Keratinocyte (primary cell): ENCODE results near the gene TMEM45B. TPM values are rescaled to one million over a fixed set of nuclear protein-coding genes. Genes with fewer than 3 reads are reported as not detected.
"Not testable (repeated sequence)": the region's sequence is repeated elsewhere in the genome, so short reads cannot be mapped to it uniquely, and the experiment has no call there.

ENCODE experiments used
- DNase-seq: peaks from one replicate; pipeline ENCODE4 v3.0.0-alpha.2; 2011; ENCODE audit warnings: low read depth, missing footprints, low spot score
- FAIRE-seq: peaks from 2 replicates; lab custom pipeline; 2011; peaks lifted over from hg19 to GRCh38; lab: Jason Lieb, UNC
- H2AFZ ChIP-seq: 2 replicates; pipeline ENCODE4 v1.6.0; 2012; ENCODE audit warnings: low read length, control low read depth, inconsistent platforms; ENCODE audit not compliant: control insufficient read depth
- H3K27ac ChIP-seq: 2 replicates; pipeline ENCODE4 v1.5.1; 2011; ENCODE audit warnings: low read length; ENCODE audit not compliant: control insufficient read depth, insufficient read depth
- H3K27me3 ChIP-seq: 3 replicates; pipeline ENCODE4 v1.6.0; 2011; ENCODE audit warnings: low read length; ENCODE audit not compliant: control insufficient read depth, insufficient read depth; ENCODE audit errors: extremely low read depth
- H3K36me3 ChIP-seq, 2 experiments: 2 replicates in 1 of 2; 3 replicates in 1 of 2; pipeline ENCODE4 v1.5.1; 2011; ENCODE audit warnings: low read length in 2 of 2, mild to moderate bottlenecking in 1 of 2; ENCODE audit not compliant: control insufficient read depth in 2 of 2, insufficient read depth in 2 of 2; ENCODE audit errors: extremely low read depth in 1 of 2
- H3K4me1 ChIP-seq: 3 replicates; pipeline ENCODE4 v1.5.1; 2011; ENCODE audit warnings: low read length; ENCODE audit not compliant: control insufficient read depth, insufficient read depth; ENCODE audit errors: extremely low read depth
- H3K4me2 ChIP-seq: 3 replicates; pipeline ENCODE4 v1.6.0; 2011; ENCODE audit warnings: low read depth, low read length; ENCODE audit not compliant: control insufficient read depth, insufficient read depth; ENCODE audit errors: extremely low read depth
- H3K4me3 ChIP-seq, 3 experiments: fragments of 200-600 bp in 1 of 3; sonication (generic) in 1 of 3; 2 replicates in 2 of 3; 3 replicates in 1 of 3; pipeline ENCODE4 v1.5.1; 2011 to 2016; ENCODE audit warnings: low read length in 3 of 3, mild to moderate bottlenecking in 3 of 3, control low read depth in 2 of 3, inconsistent platforms in 1 of 3, low read depth in 1 of 3, mixed read lengths in 1 of 3, mixed run types in 1 of 3, moderate library complexity in 1 of 3; ENCODE audit not compliant: control insufficient read depth in 2 of 3, insufficient read depth in 2 of 3; ENCODE audit errors: extremely low read depth in 1 of 3
- H3K79me2 ChIP-seq: 2 replicates; pipeline ENCODE4 v1.6.0; 2012; ENCODE audit warnings: low read length; ENCODE audit not compliant: control insufficient read depth, insufficient read depth
- H3K9ac ChIP-seq: 3 replicates; pipeline ENCODE4 v1.6.0; 2011; ENCODE audit warnings: low read length; ENCODE audit not compliant: control insufficient read depth, insufficient read depth; ENCODE audit errors: extremely low read depth
- H3K9me1 ChIP-seq: 3 replicates; pipeline ENCODE4 v1.6.0; 2011; ENCODE audit warnings: low read length; ENCODE audit not compliant: control insufficient read depth, insufficient read depth; ENCODE audit errors: extremely low read depth
- H3K9me3 ChIP-seq: 2 replicates; pipeline ENCODE4 v1.5.1; 2012; ENCODE audit warnings: low read depth, low read length; ENCODE audit not compliant: control insufficient read depth
- H4K20me1 ChIP-seq: 3 replicates; pipeline ENCODE4 v1.6.0; 2011; ENCODE audit warnings: low read length; ENCODE audit not compliant: control insufficient read depth, insufficient read depth; ENCODE audit errors: extremely low read depth
- EZH2 ChIP-seq: IDR thresholded peaks from one replicate; pipeline ENCODE4 v1.6.1; 2012; ENCODE audit warnings: inconsistent platforms, mild to moderate bottlenecking, low read length, moderate library complexity
- dilution Hi-C: fragments of 300-500 bp; cut with MboI; formaldehyde crosslinking; loops from one replicate; pipeline ENCODE4 v1.7.0; 2020; ENCODE audit warnings: low sequenced_read_pairs; ENCODE audit not compliant: extremely low pct_ligation_motif_present
- polyA plus RNA-seq, 5 experiments: library from polyadenylated mRNA; depleted of rRNA in 3 of 5; stranded (reverse) in 3 of 5; stranded (forward) in 1 of 5; unstranded in 1 of 5; fragments of >200 nt; gene quantifications; 1 replicate in 1 of 5; 2 replicates in 3 of 5; 3 replicates in 1 of 5; pipeline versions ENCODE4 v1.2.1 to v1.2.3, GENCODE V29; 2011 to 2012; ENCODE audit warnings: missing spikeins in 2 of 5, low read depth in 1 of 5, low replicate concordance in 1 of 5
- TF ChIP-seq, protein P1 (sequence below), 3 experiments: IDR thresholded peaks in 1 of 3; conservative IDR thresholded peaks in 1 of 3; optimal IDR thresholded peaks in 1 of 3; 2 replicates in 2 of 3; 3 replicates in 1 of 3; pipeline versions ENCODE3 to v1.5.1; 2011; ENCODE audit warnings: low read length in 3 of 3, mild to moderate bottlenecking in 3 of 3, moderate library complexity in 2 of 3, control low read depth in 1 of 3, inconsistent platforms in 1 of 3; ENCODE audit not compliant: insufficient read depth in 2 of 3; ENCODE audit errors: extremely low read depth in 1 of 3

TMEM45B gene
- polyA plus RNA-seq, 1 donor (not counting 4 experiments of a cell fraction or from before 2014, with no cell fraction given), result 2.6 TPM

DNA sequence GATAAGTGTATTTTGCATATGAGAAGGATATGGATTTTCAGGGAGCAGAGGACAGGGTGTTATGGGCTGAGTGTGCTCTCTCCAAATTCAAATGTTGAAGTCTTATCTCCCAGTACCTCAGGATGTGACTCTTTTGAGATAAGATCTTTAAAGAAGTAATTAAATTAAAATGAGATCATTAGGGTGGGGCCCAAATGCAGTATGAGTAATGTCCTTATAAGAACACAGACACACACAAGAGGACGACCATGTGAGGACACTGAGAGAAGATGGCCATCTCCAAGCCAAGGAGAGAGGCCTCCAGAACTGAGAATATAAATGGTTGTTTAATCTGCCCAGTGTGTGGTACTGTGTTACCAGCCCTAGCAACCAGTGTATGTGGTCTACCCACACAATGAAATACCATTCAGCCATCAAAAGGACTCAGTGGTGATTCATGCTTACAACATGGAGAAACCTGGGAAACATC is 20.8 kb downstream of the TMEM45B start:
- H3K9me3 ChIP-seq, H4K20me1 ChIP-seq, DNase-seq, H3K9me1 ChIP-seq, H3K27me3 ChIP-seq, H3K36me3 ChIP-seq, dilution Hi-C loops, H3K79me2 ChIP-seq, H3K4me3 ChIP-seq, H3K4me2 ChIP-seq: not testable (repeated sequence)
- Histone ChIP-seq H2AFZ (peak overlapping the region; percentile 84), H3K4me1 (peaks cover 19% of the 10 kb centered on the region), H3K27ac (peak overlapping the region; percentile 95), H3K9ac (peak overlapping the region; percentile 54)
- FAIRE-seq, result peak; percentile 93

- peaks cover 17% of the 10 kb centered on the region for H3K4me1 ChIP-seq
- H3K79me2 ChIP-seq, result no peaks in the 10 kb centered on the region
- FAIRE-seq (no peak), DNase-seq (no peak)
- no peaks in the 10 kb centered on the region for H3K9me1 ChIP-seq
- no peaks in the 10 kb centered on the region for H4K20me1 ChIP-seq
- peak overlapping the region; percentile 95 for H3K27ac ChIP-seq
- no peaks in the 10 kb centered on the region for H3K9me3 ChIP-seq
- H3K4me2 ChIP-seq, result peak overlapping the region; percentile 27
- TF ChIP-seq EZH2, result no peak
- TF ChIP-seq, protein P1, sequence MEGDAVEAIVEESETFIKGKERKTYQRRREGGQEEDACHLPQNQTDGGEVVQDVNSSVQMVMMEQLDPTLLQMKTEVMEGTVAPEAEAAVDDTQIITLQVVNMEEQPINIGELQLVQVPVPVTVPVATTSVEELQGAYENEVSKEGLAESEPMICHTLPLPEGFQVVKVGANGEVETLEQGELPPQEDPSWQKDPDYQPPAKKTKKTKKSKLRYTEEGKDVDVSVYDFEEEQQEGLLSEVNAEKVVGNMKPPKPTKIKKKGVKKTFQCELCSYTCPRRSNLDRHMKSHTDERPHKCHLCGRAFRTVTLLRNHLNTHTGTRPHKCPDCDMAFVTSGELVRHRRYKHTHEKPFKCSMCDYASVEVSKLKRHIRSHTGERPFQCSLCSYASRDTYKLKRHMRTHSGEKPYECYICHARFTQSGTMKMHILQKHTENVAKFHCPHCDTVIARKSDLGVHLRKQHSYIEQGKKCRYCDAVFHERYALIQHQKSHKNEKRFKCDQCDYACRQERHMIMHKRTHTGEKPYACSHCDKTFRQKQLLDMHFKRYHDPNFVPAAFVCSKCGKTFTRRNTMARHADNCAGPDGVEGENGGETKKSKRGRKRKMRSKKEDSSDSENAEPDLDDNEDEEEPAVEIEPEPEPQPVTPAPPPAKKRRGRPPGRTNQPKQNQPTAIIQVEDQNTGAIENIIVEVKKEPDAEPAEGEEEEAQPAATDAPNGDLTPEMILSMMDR (optimal IDR thresholded peaks at IDR 0.05 in 1 of 3, IDR thresholded peaks at IDR 0.05 in 1 of 3, conservative IDR thresholded peaks at IDR 0.05 in 1 of 3; ENCODE audit: extremely low read depth in 1 of 3, insufficient read depth in 2 of 3, low read length in 3 of 3), result no peak
- H3K36me3 ChIP-seq, result no peaks in the 10 kb centered on the region
- H3K9ac ChIP-seq, result peak overlapping the region; percentile 54
- peak overlapping the region; percentile 84 for H2AFZ ChIP-seq
- no peak overlapping the region for H3K4me3 ChIP-seq
- dilution Hi-C loops, result no loop called here
- H3K27me3 ChIP-seq, result no peaks in the 10 kb centered on the region
Measured at GRCh38 chr11:129836979-129837378, 21.3 kb downstream of the TMEM45B start.

GRCh38 chr11:129840236-129840635 is 24.6 kb downstream of the TMEM45B start:
- Histone ChIP-seq H3K9me1 (no peaks in the 10 kb centered on the region), H3K79me2 (no peaks in the 10 kb centered on the region), H3K9me3 (no peaks in the 10 kb centered on the region), H3K27ac (no peak overlapping the region), H3K4me1 (peaks cover 17% of the 10 kb centered on the region), H3K36me3 (no peaks in the 10 kb centered on the region), H2AFZ (peak overlapping the region; percentile 19), H3K9ac (no peak overlapping the region), H4K20me1 (no peaks in the 10 kb centered on the region), H3K4me3 (no peak overlapping the region), H3K27me3 (no peaks in the 10 kb centered on the region), H3K4me2 (no peak overlapping the region)
- FAIRE-seq (peak; percentile 87), DNase-seq (no peak)
- dilution Hi-C loops, result no loop called here
- TF ChIP-seq, protein P1 (optimal IDR thresholded peaks at IDR 0.05 in 1 of 3, IDR thresholded peaks at IDR 0.05 in 1 of 3, conservative IDR thresholded peaks at IDR 0.05 in 1 of 3; ENCODE audit: extremely low read depth in 1 of 3, insufficient read depth in 2 of 3, low read length in 3 of 3), result no peak
- TF ChIP-seq EZH2, result no peak
